ENCODE measurements around the gene C19orf85. TPM values are rescaled to one million over a fixed set of nuclear protein-coding genes. Genes with fewer than 3 reads are reported as not detected.

The C19orf85 gene
- total and polyA plus RNA-seq, 2 experiments from 2014 or later = 1.7 to 3.4 TPM

DNA sequence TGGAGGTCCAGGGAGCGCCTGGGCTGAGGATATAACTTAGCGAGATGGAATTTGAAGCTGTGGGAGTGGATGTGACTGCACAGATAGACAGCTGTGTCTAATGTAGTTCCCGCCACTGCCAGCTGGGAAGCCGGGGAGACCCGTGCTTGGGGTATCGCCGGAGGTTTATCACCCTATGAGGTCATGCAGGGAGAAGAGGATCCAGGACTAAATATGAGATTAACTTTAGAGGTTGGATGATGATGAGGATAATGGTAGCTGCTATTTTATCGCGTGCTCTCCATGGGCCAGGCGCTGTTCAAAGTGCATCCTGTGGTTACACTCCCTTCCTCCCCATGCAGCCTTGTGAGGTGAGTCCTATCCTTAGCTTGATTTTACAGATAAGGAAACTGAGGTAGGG lies 43.6 kb upstream of the C19orf85 start:
- peaks cover 25% of the 10 kb centered on the region for H3K27me3 Mint-ChIP-seq (ENCODE audit: insufficient read depth, low read depth, poor library complexity)
- peaks cover 6% of the 10 kb centered on the region for H3K36me3 Mint-ChIP-seq (ENCODE audit: low read depth)

More for the DNA sequence above, 43.6 kb upstream of the C19orf85 start:
- Histone ChIP-seq H3K27me3 (ENCODE audit: insufficient read depth) (peaks cover 17% of the 10 kb centered on the region), H3K27ac (ENCODE audit: low read depth) (no peak overlapping the region), H3K4me3 (no peak overlapping the region), H3K9me2 (ENCODE audit: insufficient read depth) (no peaks in the 10 kb centered on the region), H3K36me3 (ENCODE audit: insufficient read depth) (no peaks in the 10 kb centered on the region), H3K4me1 (ENCODE audit: insufficient read depth) (no peaks in the 10 kb centered on the region), H2AFZ (no peak overlapping the region), H3F3A (replicated peaks; ENCODE audit: low read depth) (no peaks in the 10 kb centered on the region), H3K79me2 (replicated peaks; ENCODE audit: insufficient read depth) (no peaks in the 10 kb centered on the region), H4K20me1 (replicated peaks; ENCODE audit: insufficient read depth) (no peaks in the 10 kb centered on the region), H3K4me2 (no peak overlapping the region)
- DNase-seq (ENCODE audit: low spot score) (no peak), ATAC-seq (no peak)
- no peak overlapping the region for H3K27ac Mint-ChIP-seq
- H3K9me3 Mint-ChIP-seq = peaks cover 8% of the 10 kb centered on the region
- no peak overlapping the region for H3K4me3 Mint-ChIP-seq
- TF ChIP-seq EZH2phosphoT487 (IDR thresholded peaks at IDR 0.05; ENCODE audit: unreplicated experiment) (no peak), ZNF331 (CRISPR knock-in tag; IDR thresholded peaks at IDR 0.05; ENCODE audit: low read depth) (no peak), JUNB (IDR thresholded peaks at IDR 0.05; ENCODE audit: unreplicated experiment) (no peak), NANOG (IDR thresholded peaks at IDR 0.05; ENCODE audit: borderline replicate concordance) (no peak), CREB1 (CRISPR knock-in tag; IDR thresholded peaks at IDR 0.05; ENCODE audit: low read depth) (no peak), STAT1 (IDR thresholded peaks at IDR 0.05; ENCODE audit: unreplicated experiment) (no peak), POLR2AphosphoS5 (IDR thresholded peaks at IDR 0.05; ENCODE audit: low read depth) (no peak), EZH2 (IDR thresholded peaks at IDR 0.05; ENCODE audit: low read depth, unreplicated experiment) (no peak), ZNF114 (CRISPR knock-in tag; IDR thresholded peaks at IDR 0.05) (no peak)
- TF ChIP-seq, protein P1, sequence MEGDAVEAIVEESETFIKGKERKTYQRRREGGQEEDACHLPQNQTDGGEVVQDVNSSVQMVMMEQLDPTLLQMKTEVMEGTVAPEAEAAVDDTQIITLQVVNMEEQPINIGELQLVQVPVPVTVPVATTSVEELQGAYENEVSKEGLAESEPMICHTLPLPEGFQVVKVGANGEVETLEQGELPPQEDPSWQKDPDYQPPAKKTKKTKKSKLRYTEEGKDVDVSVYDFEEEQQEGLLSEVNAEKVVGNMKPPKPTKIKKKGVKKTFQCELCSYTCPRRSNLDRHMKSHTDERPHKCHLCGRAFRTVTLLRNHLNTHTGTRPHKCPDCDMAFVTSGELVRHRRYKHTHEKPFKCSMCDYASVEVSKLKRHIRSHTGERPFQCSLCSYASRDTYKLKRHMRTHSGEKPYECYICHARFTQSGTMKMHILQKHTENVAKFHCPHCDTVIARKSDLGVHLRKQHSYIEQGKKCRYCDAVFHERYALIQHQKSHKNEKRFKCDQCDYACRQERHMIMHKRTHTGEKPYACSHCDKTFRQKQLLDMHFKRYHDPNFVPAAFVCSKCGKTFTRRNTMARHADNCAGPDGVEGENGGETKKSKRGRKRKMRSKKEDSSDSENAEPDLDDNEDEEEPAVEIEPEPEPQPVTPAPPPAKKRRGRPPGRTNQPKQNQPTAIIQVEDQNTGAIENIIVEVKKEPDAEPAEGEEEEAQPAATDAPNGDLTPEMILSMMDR (conservative IDR thresholded peaks at IDR 0.05; ENCODE audit: low read depth in 2 of 2) = no peak
- TF ChIP-seq, protein P2, sequence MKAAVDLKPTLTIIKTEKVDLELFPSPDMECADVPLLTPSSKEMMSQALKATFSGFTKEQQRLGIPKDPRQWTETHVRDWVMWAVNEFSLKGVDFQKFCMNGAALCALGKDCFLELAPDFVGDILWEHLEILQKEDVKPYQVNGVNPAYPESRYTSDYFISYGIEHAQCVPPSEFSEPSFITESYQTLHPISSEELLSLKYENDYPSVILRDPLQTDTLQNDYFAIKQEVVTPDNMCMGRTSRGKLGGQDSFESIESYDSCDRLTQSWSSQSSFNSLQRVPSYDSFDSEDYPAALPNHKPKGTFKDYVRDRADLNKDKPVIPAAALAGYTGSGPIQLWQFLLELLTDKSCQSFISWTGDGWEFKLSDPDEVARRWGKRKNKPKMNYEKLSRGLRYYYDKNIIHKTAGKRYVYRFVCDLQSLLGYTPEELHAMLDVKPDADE (IDR thresholded peaks at IDR 0.05) = no peak
- TF ChIP-seq, protein P3, sequence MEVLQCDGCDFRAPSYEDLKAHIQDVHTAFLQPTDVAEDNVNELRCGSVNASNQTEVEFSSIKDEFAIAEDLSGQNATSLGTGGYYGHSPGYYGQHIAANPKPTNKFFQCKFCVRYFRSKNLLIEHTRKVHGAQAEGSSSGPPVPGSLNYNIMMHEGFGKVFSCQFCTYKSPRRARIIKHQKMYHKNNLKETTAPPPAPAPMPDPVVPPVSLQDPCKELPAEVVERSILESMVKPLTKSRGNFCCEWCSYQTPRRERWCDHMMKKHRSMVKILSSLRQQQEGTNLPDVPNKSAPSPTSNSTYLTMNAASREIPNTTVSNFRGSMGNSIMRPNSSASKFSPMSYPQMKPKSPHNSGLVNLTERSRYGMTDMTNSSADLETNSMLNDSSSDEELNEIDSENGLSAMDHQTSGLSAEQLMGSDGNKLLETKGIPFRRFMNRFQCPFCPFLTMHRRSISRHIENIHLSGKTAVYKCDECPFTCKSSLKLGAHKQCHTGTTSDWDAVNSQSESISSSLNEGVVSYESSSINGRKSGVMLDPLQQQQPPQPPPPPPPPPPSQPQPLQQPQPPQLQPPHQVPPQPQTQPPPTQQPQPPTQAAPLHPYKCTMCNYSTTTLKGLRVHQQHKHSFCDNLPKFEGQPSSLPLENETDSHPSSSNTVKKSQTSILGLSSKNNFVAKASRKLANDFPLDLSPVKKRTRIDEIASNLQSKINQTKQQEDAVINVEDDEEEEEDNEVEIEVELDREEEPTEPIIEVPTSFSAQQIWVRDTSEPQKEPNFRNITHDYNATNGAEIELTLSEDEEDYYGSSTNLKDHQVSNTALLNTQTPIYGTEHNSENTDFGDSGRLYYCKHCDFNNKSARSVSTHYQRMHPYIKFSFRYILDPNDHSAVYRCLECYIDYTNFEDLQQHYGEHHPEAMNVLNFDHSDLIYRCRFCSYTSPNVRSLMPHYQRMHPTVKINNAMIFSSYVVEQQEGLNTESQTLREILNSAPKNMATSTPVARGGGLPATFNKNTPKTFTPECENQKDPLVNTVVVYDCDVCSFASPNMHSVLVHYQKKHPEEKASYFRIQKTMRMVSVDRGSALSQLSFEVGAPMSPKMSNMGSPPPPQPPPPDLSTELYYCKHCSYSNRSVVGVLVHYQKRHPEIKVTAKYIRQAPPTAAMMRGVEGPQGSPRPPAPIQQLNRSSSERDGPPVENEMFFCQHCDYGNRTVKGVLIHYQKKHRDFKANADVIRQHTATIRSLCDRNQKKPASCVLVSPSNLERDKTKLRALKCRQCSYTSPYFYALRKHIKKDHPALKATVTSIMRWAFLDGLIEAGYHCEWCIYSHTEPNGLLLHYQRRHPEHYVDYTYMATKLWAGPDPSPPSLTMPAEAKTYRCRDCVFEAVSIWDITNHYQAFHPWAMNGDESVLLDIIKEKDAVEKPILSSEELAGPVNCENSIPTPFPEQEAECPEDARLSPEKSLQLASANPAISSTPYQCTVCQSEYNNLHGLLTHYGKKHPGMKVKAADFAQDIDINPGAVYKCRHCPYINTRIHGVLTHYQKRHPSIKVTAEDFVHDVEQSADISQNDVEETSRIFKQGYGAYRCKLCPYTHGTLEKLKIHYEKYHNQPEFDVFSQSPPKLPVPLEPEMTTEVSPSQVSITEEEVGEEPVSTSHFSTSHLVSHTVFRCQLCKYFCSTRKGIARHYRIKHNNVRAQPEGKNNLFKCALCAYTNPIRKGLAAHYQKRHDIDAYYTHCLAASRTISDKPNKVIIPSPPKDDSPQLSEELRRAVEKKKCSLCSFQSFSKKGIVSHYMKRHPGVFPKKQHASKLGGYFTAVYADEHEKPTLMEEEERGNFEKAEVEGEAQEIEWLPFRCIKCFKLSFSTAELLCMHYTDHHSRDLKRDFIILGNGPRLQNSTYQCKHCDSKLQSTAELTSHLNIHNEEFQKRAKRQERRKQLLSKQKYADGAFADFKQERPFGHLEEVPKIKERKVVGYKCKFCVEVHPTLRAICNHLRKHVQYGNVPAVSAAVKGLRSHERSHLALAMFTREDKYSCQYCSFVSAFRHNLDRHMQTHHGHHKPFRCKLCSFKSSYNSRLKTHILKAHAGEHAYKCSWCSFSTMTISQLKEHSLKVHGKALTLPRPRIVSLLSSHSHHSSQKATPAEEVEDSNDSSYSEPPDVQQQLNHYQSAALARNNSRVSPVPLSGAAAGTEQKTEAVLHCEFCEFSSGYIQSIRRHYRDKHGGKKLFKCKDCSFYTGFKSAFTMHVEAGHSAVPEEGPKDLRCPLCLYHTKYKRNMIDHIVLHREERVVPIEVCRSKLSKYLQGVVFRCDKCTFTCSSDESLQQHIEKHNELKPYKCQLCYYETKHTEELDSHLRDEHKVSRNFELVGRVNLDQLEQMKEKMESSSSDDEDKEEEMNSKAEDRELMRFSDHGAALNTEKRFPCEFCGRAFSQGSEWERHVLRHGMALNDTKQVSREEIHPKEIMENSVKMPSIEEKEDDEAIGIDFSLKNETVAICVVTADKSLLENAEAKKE (CRISPR knock-in tag; IDR thresholded peaks at IDR 0.05) = no peak
- TF ChIP-seq, protein P4, sequence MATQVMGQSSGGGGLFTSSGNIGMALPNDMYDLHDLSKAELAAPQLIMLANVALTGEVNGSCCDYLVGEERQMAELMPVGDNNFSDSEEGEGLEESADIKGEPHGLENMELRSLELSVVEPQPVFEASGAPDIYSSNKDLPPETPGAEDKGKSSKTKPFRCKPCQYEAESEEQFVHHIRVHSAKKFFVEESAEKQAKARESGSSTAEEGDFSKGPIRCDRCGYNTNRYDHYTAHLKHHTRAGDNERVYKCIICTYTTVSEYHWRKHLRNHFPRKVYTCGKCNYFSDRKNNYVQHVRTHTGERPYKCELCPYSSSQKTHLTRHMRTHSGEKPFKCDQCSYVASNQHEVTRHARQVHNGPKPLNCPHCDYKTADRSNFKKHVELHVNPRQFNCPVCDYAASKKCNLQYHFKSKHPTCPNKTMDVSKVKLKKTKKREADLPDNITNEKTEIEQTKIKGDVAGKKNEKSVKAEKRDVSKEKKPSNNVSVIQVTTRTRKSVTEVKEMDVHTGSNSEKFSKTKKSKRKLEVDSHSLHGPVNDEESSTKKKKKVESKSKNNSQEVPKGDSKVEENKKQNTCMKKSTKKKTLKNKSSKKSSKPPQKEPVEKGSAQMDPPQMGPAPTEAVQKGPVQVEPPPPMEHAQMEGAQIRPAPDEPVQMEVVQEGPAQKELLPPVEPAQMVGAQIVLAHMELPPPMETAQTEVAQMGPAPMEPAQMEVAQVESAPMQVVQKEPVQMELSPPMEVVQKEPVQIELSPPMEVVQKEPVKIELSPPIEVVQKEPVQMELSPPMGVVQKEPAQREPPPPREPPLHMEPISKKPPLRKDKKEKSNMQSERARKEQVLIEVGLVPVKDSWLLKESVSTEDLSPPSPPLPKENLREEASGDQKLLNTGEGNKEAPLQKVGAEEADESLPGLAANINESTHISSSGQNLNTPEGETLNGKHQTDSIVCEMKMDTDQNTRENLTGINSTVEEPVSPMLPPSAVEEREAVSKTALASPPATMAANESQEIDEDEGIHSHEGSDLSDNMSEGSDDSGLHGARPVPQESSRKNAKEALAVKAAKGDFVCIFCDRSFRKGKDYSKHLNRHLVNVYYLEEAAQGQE (IDR thresholded peaks at IDR 0.05; ENCODE audit: unreplicated experiment) = no peak
- H3K4me1 Mint-ChIP-seq = no peaks in the 10 kb centered on the region
